Hematopoietic multipotent progenitor cell (in vitro differentiated cells): Measurements from ENCODE around the gene MARCHF5. TPM values are rescaled to one million over a fixed set of nuclear protein-coding genes. Genes with fewer than 3 reads are reported as not detected.
"Not testable (repeated sequence)": the region's sequence is repeated elsewhere in the genome, so short reads cannot be mapped to it uniquely, and the experiment has no call there.

Experiments used
- DNase-seq, 3 donors: peaks; one replicate each; pipeline ENCODE4 v3.0.0-alpha.2; 2011 to 2015; ENCODE audit warnings: low read depth in 2 of 3, low spot score in 2 of 3
- total RNA-seq: library from RNA; depleted of rRNA; stranded (reverse); fragments of >200 nt; gene quantifications from one replicate; pipeline ENCODE4 v1.2.3, GENCODE V29; 2012

The MARCHF5 gene
- total RNA-seq, 1 donor: 9.2 TPM

GRCh38 chr10:92304061-92304460, 13.1 kb downstream of the MARCHF5 start:
- DNase-seq: no peak

- no peak for DNase-seq
These were observed 14.4 kb downstream of the MARCHF5 start for GRCh38 chr10:92305133-92306072.

- DNase-seq: no peak
These were observed 18.3 kb downstream of the MARCHF5 start for GRCh38 chr10:92309272-92309671.

GRCh38 chr10:92313750-92314149, 22.8 kb downstream of the MARCHF5 start:
- DNase-seq: no peak

- no peak for DNase-seq
These were observed 25.6 kb downstream of the MARCHF5 start for GRCh38 chr10:92316610-92317009.

GRCh38 chr10:92323079-92323478, 32.1 kb downstream of the MARCHF5 start:
- DNase-seq: no peak

GRCh38 chr10:92327445-92328433, 36.8 kb downstream of the MARCHF5 start:
- DNase-seq: no peak

GRCh38 chr10:92328993-92329392, 38.0 kb downstream of the MARCHF5 start:
- no peak for DNase-seq

GRCh38 chr10:92329927-92330326, 39.0 kb downstream of the MARCHF5 start:
- DNase-seq: not testable (repeated sequence)

- DNase-seq: no peak
These were observed 51.8 kb downstream of the MARCHF5 start for GRCh38 chr10:92342796-92343195.

- DNase-seq: not testable (repeated sequence)
These were observed 54.6 kb downstream of the MARCHF5 start for GRCh38 chr10:92345575-92345974.

- not testable (repeated sequence) for DNase-seq
These were observed 56.2 kb downstream of the MARCHF5 start for GRCh38 chr10:92347035-92347676.

- no peak for DNase-seq
These were observed 59.4 kb downstream of the MARCHF5 start for GRCh38 chr10:92350411-92350810.

GRCh38 chr10:92354587-92354986, 63.6 kb downstream of the MARCHF5 start:
- no peak for DNase-seq

GRCh38 chr10:92356041-92356440, 65.1 kb downstream of the MARCHF5 start:
- DNase-seq: no peak

GRCh38 chr10:92363498-92363897, 72.5 kb downstream of the MARCHF5 start:
- no peak for DNase-seq

GRCh38 chr10:92366412-92367021, 75.5 kb downstream of the MARCHF5 start:
- no peak for DNase-seq

GRCh38 chr10:92377962-92378361, 87.0 kb downstream of the MARCHF5 start:
- no peak for DNase-seq

- DNase-seq: no peak
These were observed 90.6 kb downstream of the MARCHF5 start for GRCh38 chr10:92381543-92381954.

- no peak for DNase-seq
These were observed 91.7 kb downstream of the MARCHF5 start for GRCh38 chr10:92382631-92383030.
